DMS79 treated with DMSO at 0.1 percent for 48 hours (cell line): ENCODE data around the gene SMURF2.
"Not testable (repeated sequence)": the region's sequence is repeated elsewhere in the genome, so short reads cannot be mapped to it uniquely, and the experiment has no call there.

Experiments used
- DNase-seq: peaks from one replicate; lab custom pipeline; 2025; lab: John Stamatoyannopoulos, UW

The SMURF2 gene

DNA sequence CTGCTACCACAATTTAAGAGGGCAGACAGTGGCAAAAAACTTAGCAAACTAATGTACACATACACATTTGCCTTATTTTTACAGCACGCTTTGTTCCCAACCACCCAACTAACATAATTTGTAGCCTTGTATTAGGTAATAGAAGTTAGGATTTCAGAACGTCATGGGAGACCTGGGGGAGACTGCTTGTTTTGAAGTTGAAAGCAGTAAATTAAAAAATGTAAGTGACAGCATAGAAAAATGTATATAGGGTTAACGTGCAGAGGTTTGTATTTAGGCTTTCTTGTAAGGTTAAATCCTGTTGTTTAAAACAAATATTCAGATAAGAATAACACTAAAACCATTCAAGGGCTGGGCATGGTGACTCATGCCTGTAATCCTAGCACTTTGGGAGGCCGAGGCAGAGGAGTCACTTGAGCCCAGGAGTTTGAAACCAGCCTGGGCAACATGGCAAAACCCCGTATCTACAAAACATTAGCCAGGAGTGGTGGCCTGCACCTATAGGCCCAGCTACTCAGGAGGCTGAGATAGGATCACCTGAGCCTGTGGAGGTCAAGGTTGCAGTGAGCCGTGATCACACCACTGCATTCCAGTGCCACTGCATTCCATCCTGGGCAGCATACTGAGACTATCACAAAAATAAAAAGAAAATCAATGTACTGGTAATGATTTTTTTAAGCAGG lies 2.3 kb upstream of the SMURF2 start:
- not testable (repeated sequence) for DNase-seq

DNA sequence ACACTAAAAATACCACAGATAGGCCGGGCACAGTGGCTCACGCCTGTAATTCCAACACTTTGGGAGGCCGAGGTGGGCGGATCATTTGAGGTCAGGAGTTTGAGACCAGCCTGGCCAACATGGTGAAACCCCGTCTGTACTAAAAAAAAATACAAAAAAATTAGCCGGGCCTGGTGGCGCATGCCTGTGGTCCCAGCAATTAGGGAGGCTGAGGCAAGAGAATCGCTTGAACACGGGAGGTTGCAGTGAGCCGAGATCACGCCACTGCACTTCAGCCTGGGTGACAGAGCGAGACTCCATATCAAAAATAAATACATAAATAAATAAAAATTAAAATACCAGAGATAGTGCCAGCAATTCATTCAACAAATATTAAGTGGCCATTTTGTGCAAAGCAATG lies 1.7 kb upstream of the SMURF2 start:
- DNase-seq = not testable (repeated sequence)

DNA sequence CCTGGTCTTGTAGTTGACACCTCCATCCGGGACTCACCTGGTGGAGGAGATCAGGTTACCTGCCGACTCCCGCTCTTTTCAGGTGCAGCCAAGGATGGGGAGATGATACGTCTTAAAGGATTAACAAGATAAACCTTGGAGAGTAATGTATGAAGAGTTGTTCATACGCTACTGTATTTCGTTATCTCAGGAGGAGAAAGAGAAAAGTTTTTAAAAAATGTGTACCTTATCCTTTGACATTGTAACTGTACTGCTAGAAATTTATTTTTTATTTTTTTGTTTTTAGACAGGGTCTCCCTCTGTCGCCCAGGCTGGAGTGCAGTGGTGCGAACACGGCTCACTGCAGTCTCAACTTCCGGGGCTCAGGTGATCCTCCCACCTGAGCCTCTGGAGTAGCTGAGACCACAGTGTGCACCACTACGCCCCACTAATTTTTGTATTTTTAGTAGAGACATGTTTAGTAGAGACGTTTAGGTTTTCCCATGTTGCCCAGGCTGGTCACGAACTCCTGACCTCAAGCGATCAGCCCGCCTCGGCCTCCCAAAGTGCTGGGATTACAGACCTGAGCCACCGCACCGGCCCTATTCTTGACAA lies 764 bp upstream of the SMURF2 start:
- peak; percentile 17 for DNase-seq

DNA sequence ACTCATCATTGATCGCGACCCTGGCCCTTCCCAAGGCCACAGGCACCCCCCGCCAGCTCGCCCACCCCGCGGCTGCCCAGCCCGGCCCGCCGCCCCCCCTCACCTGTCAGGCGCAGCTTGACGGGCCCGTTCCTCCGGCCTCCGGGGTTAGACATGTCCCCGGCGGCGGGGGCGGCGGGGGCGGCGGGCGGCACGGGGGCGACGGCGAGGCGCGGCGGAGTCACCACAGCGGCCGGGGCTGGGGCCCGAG lies 456 bp downstream of the SMURF2 start:
- no peak for DNase-seq

DNA sequence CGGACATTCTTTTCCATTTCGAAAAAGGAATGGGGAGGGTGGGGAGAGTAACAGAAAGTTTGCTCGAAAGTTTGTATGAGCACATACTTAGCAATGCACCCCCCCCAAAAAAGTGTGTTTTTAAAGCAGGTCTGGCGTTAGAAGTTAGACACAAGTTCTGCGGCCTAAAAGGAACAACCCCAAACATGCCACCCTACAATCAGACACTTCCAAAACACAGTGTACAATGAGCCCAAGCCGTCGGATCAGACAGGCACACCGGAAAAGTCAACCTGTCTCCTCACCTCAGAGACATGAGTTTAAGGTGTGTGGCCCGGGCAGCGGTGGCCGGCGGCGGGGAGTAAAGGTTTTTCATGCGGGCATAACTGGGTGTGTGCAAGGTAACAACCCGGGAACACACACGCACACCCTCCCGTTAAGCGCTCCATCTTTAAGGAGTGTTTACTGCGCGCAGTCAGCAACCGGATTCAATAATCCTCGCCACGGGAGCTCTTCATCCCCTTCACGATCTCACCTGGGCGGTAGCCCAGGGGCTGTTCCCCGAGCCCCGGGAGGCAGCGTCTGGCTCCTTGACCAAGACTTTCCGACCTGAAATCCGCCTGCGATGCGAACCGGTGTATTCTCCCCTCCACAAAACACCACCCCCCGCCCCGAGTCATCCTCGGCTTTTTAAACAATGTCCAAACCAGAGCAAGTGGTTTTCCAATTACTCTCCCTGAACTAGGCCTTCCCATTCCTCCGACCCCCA lies 955 bp downstream of the SMURF2 start:
- DNase-seq = not testable (repeated sequence)

DNA sequence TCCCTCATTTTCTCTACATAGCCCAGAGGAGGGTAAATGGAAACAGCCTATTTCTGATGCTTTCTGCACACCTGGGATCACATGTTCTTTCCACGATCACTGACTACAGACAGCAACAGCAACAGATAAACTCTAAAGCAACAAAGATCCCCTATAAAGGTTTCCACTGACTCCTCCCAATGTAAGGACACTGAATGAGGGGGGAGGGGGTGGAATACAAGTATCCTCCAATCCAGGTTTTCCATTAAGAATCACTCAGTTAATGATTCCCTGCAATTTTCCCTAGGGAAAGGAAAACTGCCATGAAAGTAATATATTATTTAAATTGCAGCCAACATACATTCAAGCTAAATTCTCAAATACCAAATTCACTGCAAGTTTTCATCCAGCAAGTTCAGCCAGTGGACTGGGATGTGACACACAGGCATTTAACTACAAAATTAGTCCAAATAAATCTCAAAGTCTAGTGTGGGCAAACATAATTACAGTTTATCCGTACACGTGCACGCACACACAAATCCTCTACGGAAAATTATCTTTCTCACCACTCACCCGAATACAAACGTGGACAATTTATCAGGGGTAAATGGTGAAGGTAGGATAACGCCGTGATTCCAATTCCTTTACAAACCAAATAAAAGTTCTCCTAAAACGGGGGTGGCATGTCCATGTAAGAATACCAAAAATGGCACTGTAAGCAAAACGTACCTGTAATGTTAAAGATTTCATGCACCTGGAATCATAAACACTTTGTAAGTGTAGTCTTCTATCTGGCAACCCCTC lies 1.7 kb downstream of the SMURF2 start:
- DNase-seq = not testable (repeated sequence)

DNA sequence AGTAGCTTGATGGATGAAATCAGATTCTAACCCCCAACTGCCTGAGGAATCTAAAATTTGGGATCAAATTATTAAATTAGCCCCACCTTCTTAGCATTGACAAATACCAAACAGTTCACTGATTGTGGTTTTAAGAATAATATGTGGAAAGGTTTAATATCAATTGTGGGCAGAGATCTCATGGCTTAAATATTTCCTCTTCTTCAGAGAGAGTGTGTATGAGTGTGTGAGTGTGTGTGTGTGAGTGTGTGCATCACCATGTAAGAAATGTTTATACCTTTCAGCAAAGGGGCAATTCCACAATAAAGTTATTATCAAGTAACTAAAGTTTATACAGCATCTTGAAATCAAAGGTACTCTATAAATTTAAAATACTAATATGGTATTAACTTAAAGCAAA lies 3.2 kb downstream of the SMURF2 start:
- DNase-seq = no peak

DNA sequence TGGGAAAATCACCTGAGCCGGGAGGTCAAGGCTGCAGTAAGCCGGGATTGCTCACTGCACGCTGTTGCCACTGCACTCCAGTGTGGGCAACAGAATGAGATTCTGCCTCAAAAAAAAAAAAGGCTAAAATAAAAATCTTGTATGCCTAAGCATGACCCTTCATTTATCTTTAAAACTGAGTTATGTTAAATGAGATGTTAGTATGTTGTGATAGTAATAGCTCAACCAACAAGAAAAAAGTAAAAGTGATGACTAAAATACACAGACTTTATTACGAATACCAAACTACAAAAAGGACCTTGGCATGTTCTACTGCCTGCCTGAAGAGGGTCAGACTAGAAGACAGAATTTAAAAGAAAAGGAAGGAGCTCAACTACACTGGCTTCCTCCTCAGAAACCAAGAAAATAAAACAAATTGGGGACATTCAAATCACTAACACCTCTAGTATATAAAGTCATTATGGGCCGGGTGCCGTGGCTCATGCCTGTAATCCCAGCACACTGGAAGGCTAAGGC lies 4.4 kb downstream of the SMURF2 start:
- no peak for DNase-seq

DNA sequence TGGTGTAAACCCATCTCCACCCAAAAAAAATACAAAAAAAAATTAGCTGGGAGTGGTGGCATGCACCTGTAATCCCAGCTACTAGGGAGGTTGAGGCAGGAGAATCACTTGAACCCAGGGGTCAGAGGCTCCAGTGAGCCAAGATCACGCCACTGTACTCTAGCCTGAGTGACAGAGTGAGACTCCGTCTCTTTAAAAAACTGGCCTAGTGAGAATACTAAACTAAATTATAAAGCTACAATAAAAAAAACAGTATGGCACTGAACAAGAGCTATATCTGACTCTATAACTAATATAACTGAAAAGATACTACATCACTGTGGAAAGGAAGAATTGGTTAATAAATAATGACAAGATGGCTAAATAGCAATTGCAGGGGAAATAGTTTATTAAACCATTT lies 6.4 kb downstream of the SMURF2 start:
- DNase-seq = no peak

DNA sequence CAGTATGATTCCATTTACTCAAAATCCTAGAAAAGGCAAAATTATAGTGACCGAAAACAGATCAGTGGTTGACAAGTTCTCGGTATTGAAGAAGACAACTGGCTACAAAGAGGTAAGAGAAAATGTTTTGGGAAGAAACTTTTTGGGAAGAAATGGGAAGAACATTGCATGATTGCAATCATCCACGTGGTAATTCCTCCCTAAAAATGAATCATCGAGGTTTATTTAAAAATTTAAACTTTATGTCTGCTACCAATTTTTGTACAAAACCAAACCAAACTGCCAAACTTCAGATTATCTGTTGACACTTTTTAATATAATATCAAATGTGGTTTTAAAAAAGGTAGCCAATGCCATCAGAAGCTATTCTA lies 8.1 kb downstream of the SMURF2 start:
- no peak for DNase-seq

DNA sequence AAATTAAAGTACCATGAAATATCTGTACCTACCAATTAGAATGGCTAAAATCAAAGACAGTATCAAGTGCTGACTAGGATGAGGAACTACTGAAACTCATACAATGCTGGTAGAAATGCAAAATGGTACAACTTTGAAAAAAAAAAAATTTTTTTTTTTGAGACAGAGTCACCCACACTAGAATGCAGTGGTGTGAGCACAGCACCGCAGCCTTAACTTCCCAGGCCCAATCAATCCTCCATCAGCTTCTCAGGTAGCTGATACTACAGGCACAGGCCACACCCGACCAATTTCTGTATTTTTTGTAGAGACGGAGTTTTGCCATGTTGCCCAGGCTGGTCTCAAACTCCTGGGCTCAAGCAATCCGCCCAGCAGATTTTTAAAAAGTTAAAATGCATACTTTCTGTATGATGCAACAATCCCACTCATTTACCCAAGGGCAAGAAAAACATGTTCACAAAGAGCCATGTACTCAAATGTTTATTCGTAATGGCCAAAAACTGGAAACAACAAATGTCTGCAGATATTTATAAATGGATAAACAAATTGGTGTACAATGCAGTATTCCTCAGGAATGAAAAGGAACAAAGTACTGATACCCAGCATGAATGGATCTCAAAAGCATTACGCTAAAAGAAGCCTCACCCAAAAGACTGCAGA lies 8.7 kb downstream of the SMURF2 start:
- no peak for DNase-seq

DNA sequence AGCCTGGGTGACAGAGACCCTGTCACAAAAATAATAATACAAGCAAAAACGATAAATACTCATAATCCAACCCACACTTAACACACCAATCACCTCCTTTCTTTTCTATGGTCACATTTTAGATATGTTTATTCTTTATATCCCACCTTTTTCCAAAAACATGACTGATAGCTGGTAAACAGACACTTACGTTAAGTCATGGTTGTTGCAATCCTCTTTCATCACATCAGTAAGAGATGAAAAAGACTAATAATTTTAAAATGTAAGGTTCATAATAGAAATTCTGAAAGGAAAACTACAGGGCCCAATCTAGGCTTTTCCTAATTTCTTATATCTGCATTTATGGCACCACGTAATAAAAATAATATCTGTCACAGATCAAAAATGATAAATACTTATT lies 10.2 kb downstream of the SMURF2 start:
- no peak for DNase-seq

DNA sequence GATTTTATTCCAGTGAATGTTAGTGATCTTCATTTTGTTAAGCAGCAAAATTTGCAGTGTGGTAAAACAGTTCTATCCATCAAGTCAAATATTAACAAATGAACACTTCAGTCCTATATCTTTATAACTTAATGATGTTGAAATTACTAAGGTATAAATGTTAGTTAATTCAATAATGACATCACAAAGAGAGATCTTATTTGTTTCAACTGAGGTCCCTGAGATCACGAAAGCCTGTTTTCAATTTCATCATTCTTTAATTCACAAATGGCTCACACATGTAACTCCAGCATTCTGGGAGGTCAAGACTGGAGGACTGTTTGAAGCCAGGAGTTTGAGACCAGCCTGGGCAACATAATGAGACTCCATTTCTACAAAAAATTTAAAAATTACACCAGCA lies 13.9 kb downstream of the SMURF2 start:
- DNase-seq = no peak

DNA sequence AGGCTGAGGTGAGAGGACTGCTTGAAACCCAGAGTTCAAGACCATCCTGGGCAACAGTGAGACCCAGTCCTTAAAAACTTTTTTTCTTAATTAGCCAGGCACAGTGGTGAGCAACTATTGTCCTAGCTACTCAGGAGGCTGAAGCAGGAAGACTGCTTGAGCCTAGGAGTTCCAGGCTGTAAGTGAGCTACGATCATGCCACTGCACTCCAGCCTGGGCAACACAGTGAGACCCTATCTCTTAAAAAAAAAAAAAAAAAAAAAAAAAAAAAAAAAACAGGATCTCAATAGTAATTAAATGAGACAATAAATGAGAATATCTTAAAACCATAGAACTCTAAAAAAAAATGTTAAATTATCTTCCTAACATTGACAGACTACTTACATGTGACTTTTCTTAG lies 14.3 kb downstream of the SMURF2 start:
- no peak for DNase-seq

DNA sequence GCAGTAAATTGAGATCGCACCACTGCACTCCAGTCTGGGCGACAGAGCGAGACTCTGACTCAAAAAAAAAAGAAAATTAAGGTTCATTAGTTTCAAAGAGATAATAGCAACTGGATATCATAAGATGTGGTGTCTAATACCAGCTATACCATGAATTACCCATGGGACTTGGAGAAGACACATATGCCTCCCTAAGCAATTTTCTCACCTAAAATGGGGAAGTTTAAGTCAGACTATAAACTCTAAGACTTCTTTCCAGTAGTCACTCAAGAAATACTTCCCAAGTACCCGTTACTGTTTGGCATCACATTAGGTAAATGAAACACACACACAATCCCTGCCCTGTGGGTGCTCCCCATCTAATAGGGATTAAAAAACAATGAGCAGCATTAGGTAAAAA lies 22.6 kb downstream of the SMURF2 start:
- DNase-seq = no peak

DNA sequence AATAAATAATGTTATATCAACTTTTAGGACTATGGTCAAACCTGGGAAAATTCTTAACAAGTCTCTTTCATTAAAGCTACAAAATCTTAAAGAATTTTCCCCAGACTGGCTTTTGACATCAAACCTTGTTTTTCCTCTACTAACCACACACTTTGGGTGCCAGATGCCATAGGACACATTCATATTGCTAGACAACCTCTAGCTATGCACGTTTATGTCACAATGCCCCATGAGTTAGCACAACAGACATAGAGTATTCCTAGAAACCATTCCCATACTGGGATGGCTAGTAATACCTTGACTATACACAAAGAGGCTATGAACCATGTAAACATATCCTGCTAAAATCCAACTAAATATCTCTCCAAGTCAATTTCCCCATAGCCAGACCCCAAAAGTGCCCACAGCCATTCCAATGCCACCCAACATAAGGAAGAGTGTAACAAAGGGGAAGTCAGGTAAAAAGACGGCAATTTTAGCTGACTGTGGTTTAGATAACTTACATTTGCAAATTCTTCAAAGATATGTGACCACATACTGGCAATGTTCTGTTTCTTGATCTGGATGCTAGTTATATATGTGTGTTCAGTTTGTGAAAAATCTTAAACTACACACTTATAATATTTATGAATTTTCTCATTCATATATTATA lies 23.4 kb downstream of the SMURF2 start:
- no peak for DNase-seq

DNA sequence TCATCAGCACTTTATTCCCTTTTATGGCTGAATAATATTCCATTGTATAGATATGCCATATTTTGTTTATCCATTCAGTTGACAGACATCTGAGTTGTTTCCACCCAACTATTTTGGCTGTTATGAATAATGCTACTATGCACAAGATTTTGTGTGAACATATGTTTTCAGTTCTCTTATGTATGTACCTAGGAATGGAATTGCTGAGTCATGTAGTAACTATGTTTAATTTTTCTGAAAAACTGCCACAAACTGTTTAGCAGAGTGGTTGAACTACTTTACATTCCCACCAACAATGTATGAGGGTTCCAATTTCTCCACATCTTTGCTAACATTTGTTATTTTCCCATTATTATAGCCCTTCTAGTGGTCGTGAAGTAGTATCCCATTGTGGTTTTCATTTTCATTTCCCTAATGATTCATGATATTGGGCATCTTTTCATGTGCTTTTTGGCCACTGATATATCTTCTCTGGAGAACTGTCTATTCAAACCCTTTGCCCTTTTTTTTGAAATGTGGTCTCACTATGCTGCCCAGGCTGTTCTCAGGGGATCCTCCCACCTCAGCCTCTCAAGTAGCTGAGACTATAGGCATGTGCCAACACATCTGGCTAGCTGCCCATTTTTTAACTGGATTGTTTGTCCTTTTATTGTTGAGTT lies 26.3 kb downstream of the SMURF2 start:
- DNase-seq = no peak

DNA sequence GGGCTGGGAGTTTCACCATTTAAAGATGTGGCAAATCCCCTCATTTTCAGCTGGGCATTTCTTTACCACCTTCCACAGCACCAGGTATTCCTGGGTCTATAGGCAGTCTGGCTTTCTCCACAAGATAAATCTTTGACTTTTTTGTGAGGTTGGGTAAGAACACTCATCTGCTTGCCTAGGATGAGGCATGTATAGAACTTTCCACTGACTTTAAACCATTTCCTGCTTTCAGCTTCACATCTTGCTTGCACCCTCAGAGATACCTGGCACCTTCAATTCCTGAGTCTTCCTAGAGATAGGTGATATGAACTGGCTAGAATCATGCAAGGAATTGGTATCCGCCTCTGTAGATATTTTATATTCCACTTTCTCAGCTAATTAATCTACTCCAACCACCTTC lies 27.9 kb downstream of the SMURF2 start:
- no peak for DNase-seq

DNA sequence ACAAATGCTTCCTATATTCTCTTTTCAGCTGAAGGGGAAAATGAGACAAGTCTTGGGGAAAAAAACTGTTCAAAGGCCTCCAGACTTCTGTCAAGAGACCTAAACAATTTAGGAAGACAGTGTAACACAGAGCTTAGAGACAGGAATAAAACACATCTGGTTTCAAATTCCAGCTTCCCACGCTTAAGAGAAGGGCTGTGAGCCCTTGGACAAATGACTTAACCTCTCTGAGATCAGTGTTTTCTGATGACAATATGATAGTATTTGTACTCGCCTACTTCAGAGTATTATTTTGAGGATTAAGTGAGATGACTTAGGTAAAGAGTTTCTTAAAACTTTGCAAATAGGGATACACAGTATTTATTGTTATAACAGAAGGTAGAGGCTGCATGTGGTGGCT lies 29.5 kb downstream of the SMURF2 start:
- DNase-seq = no peak

DNA sequence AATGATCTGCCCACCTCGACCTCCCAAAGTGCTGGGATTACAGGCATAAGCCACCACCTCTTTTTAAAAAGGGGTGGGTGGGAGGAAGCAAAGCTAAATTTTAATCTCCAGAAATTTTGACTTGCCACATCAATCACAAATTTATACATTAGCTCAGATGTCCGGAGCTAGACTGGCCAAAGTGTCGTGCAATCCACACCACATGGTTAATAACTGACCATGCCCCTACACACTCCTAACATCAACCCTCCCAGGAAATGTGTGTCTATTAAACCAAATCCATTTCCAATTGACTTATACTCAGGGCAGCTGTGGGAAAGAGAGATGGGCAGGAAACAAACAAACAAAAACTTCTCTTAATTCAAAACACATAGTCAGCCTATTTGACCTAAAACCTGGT lies 29.9 kb downstream of the SMURF2 start:
- DNase-seq = no peak
